Bronchial epithelial cell (primary cell): Measurements from ENCODE around the gene ADGB. TPM values are rescaled to one million over a fixed set of nuclear protein-coding genes. Genes with fewer than 3 reads are reported as not detected.

Experiments used
- DNase-seq: peaks from one replicate; pipeline ENCODE4 v3.0.0-alpha.2; 2010; ENCODE audit warnings: low read depth
- FAIRE-seq: peaks from 2 replicates; lab custom pipeline; 2011; peaks lifted over from hg19 to GRCh38; lab: Jason Lieb, UNC
- H3K27me3 ChIP-seq: 2 replicates; pipeline ENCODE4 v1.5.1; 2011; ENCODE audit warnings: low read length; ENCODE audit not compliant: control insufficient read depth, insufficient read depth
- H3K36me3 ChIP-seq: 2 replicates; pipeline ENCODE4 v1.5.1; 2011; ENCODE audit warnings: low read length; ENCODE audit not compliant: control insufficient read depth, insufficient read depth
- H3K4me3 ChIP-seq: 2 replicates; pipeline ENCODE4 v1.5.1; 2011; ENCODE audit warnings: mild to moderate bottlenecking, low read depth, low read length, control low read depth
- CTCF ChIP-seq: IDR thresholded peaks from 2 replicates; pipeline ENCODE4 v1.5.1; 2011; ENCODE audit warnings: mild to moderate bottlenecking, moderate library complexity, low read length, control low read depth, inconsistent platforms; ENCODE audit not compliant: insufficient read depth, severe bottlenecking
- total RNA-seq: library from RNA; depleted of rRNA; stranded (reverse); fragments of >200 nt; gene quantifications from 2 replicates; pipeline ENCODE4 v1.2.1, GENCODE V29; 2014

Gene ADGB
- total RNA-seq, 1 donor from 2014 or later, result not detected

GRCh38 chr6:146864300-146864699 lies 265.5 kb downstream of the ADGB start:
- FAIRE-seq (no peak), DNase-seq (no peak)
- Histone ChIP-seq H3K36me3 (no peaks in the 10 kb centered on the region), H3K4me3 (no peak overlapping the region), H3K27me3 (no peaks in the 10 kb centered on the region)
- TF ChIP-seq CTCF, result no peak

GRCh38 chr6:146864885-146865284 lies 266.1 kb downstream of the ADGB start:
- no peaks in the 10 kb centered on the region for H3K27me3 ChIP-seq
- FAIRE-seq, result no peak

More at GRCh38 chr6:146864885-146865284, 266.1 kb downstream of the ADGB start:
- no peak overlapping the region for H3K4me3 ChIP-seq
- no peak for TF ChIP-seq CTCF
- H3K36me3 ChIP-seq, result no peaks in the 10 kb centered on the region
- no peak for DNase-seq

Other genes starting within 250 kb of the ADGB start
- 125 and 230 TPM in 2 replicates for gene RAB32, start 55.1 kb upstream of the ADGB start, total RNA-seq